Effector memory CD4-positive, alpha-beta T cell (primary cell): Measurements from ENCODE around the gene CAPG.
"Not testable (repeated sequence)": the region's sequence is repeated elsewhere in the genome, so short reads cannot be mapped to it uniquely, and the experiment has no call there.

Experiments
- DNase-seq, 3 donors: peaks; one replicate each; pipeline ENCODE4 v3.0.0-alpha.2; 2020
- H3K27ac ChIP-seq: 2 replicates; pipeline ENCODE4 v1.7.0; 2013; ENCODE audit warnings: mild to moderate bottlenecking, low read length, moderate library complexity; ENCODE audit not compliant: insufficient read depth, poor library complexity, severe bottlenecking
- H3K27me3 ChIP-seq: replicated peaks from 2 replicates; pipeline ENCODE4 v1.7.0; 2013; ENCODE audit warnings: mild to moderate bottlenecking, low read length; ENCODE audit not compliant: insufficient read depth, control insufficient read depth, poor library complexity, severe bottlenecking
- H3K36me3 ChIP-seq: 2 replicates; pipeline ENCODE4 v1.7.0; 2013; ENCODE audit warnings: mild to moderate bottlenecking, low read length, moderate library complexity; ENCODE audit not compliant: control insufficient read depth, insufficient read depth
- H3K4me1 ChIP-seq: 2 replicates; pipeline ENCODE4 v1.7.0; 2013; ENCODE audit warnings: low read length, mild to moderate bottlenecking; ENCODE audit not compliant: control insufficient read depth, insufficient read depth, poor library complexity, severe bottlenecking
- H3K4me3 ChIP-seq: 2 replicates; pipeline ENCODE4 v1.7.0; 2013; ENCODE audit warnings: low read length, low read depth, mild to moderate bottlenecking; ENCODE audit not compliant: insufficient read depth, poor library complexity, severe bottlenecking
- H3K9me3 ChIP-seq: 2 replicates; pipeline ENCODE4 v1.7.0; 2013; ENCODE audit warnings: mild to moderate bottlenecking, low read length, moderate library complexity; ENCODE audit not compliant: control insufficient read depth

Gene CAPG

GRCh38 chr2:85448461-85449213, 38.5 kb upstream of the CAPG start:
- DNase-seq = no peak
- H3K27ac ChIP-seq = no peak overlapping the region
- H3K9me3 ChIP-seq = no peaks in the 10 kb centered on the region
- no peaks in the 10 kb centered on the region for H3K27me3 ChIP-seq
- H3K4me3 ChIP-seq = no peak overlapping the region
- no peaks in the 10 kb centered on the region for H3K36me3 ChIP-seq
- no peaks in the 10 kb centered on the region for H3K4me1 ChIP-seq

- no peaks in the 10 kb centered on the region for H3K27me3 ChIP-seq
- no peaks in the 10 kb centered on the region for H3K9me3 ChIP-seq
- H3K36me3 ChIP-seq = no peaks in the 10 kb centered on the region
- H3K4me1 ChIP-seq = no peaks in the 10 kb centered on the region
- no peak overlapping the region for H3K27ac ChIP-seq
- no peak overlapping the region for H3K4me3 ChIP-seq
- DNase-seq = no peak
Measured at GRCh38 chr2:85447222-85447585, 37.0 kb upstream of the CAPG start.

DNA sequence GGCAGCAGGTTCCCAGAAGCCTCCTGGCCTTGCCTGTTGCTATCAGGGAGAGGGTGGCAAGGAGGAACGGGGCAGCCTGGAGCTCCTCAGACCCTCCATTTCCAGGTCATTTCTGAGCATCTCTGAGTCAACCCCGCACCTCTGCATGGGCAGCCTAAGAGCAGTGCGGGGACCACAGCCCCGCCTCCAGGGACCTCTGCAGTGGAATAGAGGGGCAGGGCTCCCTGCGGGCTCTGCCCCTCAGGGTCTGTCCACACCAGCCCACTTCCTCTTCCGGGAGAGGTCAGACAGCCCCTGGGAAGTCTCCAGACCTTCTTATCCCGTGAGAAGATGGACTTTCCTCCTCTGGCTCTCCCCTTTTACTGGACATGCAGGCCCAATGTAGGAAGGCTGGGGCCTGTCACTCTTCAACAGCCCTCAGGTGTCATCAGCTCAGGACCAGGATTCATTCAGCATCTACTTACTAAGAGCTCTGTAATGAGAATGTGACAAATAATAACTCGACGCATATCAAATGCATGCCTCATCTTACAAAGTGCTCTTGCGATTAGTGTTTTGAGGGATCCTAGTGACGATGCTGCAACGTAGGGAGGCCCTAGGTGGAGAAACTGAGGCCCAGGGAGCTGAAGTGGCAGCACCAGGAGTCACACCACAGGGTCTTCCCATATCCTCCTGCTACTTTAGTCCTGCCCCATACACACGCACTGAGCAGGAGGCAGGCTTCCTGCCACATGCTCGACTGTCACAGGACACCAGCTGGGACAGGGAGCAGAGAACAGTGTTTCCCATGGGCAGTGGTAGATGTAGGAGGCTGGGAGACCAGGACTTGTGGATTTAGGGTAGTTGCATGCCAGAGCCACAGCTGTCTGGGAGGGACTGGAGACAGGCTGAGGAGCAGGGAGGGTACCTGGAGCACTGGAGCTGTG, 36.4 kb upstream of the CAPG start:
- DNase-seq = no peak
- Histone ChIP-seq H3K27me3 (no peaks in the 10 kb centered on the region), H3K4me3 (no peak overlapping the region), H3K4me1 (no peaks in the 10 kb centered on the region), H3K36me3 (no peaks in the 10 kb centered on the region), H3K9me3 (no peaks in the 10 kb centered on the region), H3K27ac (no peak overlapping the region)

GRCh38 chr2:85445316-85446295, 35.4 kb upstream of the CAPG start:
- Histone ChIP-seq H3K27ac (no peak overlapping the region), H3K4me1 (no peaks in the 10 kb centered on the region)
- no peak for DNase-seq

GRCh38 chr2:85444629-85445172, 34.5 kb upstream of the CAPG start:
- Histone ChIP-seq H3K4me1 (no peaks in the 10 kb centered on the region), H3K9me3 (no peaks in the 10 kb centered on the region), H3K27me3 (no peaks in the 10 kb centered on the region), H3K4me3 (no peak overlapping the region), H3K27ac (no peak overlapping the region), H3K36me3 (no peaks in the 10 kb centered on the region)
- DNase-seq = no peak

More at GRCh38 chr2:85445316-85446295, 35.4 kb upstream of the CAPG start:
- no peaks in the 10 kb centered on the region for H3K36me3 ChIP-seq
- no peaks in the 10 kb centered on the region for H3K27me3 ChIP-seq
- H3K4me3 ChIP-seq = no peak overlapping the region
- no peaks in the 10 kb centered on the region for H3K9me3 ChIP-seq

DNA sequence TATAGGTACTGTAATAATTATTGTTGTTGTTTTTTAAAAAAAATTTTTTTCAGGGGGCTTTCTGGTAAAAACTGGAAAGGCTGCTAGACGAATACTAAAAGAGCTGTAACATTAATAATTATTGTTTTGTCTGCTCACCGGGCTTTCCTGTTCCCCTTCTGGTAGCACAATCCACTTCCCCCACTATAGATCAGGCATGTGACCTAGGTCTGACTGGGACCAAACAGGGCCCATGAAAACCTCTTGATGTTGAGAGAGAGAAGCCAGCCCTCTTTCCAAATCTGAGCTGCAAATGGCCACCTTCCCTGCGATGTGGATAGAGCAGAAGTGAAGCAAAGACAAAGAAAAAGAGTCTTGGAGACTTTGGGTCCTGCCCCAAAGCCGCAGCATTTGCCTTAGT, 31.7 kb upstream of the CAPG start:
- Histone ChIP-seq H3K27ac (no peak overlapping the region), H3K27me3 (no peaks in the 10 kb centered on the region), H3K4me3 (no peak overlapping the region), H3K36me3 (no peaks in the 10 kb centered on the region), H3K4me1 (peaks cover 16% of the 10 kb centered on the region), H3K9me3 (no peaks in the 10 kb centered on the region)
- no peak for DNase-seq

DNA sequence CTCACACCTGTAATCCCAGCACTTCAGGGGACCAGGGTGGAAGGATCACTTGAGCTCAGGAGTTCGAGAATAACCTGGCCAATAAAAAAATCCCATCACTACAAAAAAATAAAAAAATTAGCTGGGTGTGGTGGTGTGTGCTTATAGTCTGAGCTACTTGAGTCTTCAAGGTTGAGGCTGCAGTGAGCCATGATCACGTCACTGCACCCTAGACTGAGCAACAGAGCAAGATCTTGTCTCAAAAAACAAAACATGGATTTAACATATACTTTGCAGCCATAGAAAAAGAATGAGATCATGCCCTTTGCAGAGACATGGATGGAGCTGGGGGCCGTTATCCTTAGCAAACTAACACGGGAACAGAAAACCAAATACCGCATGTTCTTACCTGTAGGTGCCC, 30.6 kb upstream of the CAPG start:
- Histone ChIP-seq H3K9me3 (no peaks in the 10 kb centered on the region), H3K36me3 (no peaks in the 10 kb centered on the region), H3K4me3 (no peak overlapping the region), H3K4me1 (peaks cover 16% of the 10 kb centered on the region), H3K27ac (no peak overlapping the region), H3K27me3 (no peaks in the 10 kb centered on the region)
- no peak for DNase-seq

- Histone ChIP-seq H3K36me3 (no peaks in the 10 kb centered on the region), H3K27ac (no peak overlapping the region), H3K4me3 (no peak overlapping the region), H3K9me3 (no peaks in the 10 kb centered on the region), H3K4me1 (peaks cover 16% of the 10 kb centered on the region), H3K27me3 (no peaks in the 10 kb centered on the region)
- DNase-seq = no peak
Measured at GRCh38 chr2:85439986-85440385, 29.8 kb upstream of the CAPG start.

GRCh38 chr2:85439569-85439968, 29.4 kb upstream of the CAPG start:
- H3K36me3 ChIP-seq = not testable (repeated sequence)

More at GRCh38 chr2:85439569-85439968, 29.4 kb upstream of the CAPG start:
- not testable (repeated sequence) for DNase-seq, H3K27me3 ChIP-seq, H3K9me3 ChIP-seq, H3K4me3 ChIP-seq, H3K27ac ChIP-seq
- H3K4me1 ChIP-seq = peaks cover 16% of the 10 kb centered on the region
